Urinary bladder (tissue), 4 donors: Measurements from ENCODE around the gene NUP54. TPM values are rescaled to one million over a fixed set of nuclear protein-coding genes. Genes with fewer than 3 reads are reported as not detected.

ENCODE experiments used
- DNase-seq: peaks from one replicate; pipeline ENCODE4 v3.0.0-alpha.2; 2015; ENCODE audit errors: extremely low spot score
- H3K27ac ChIP-seq: one replicate; pipeline ENCODE4 v1.5.1; 2013; ENCODE audit warnings: low read depth, mild to moderate bottlenecking, moderate library complexity
- H3K36me3 ChIP-seq: one replicate; pipeline ENCODE4 v1.6.1; 2013; ENCODE audit warnings: mild to moderate bottlenecking, moderate library complexity; ENCODE audit not compliant: insufficient read depth
- H3K4me1 ChIP-seq: one replicate; pipeline ENCODE4 v1.6.1; 2013; ENCODE audit warnings: mild to moderate bottlenecking, moderate library complexity; ENCODE audit not compliant: insufficient read depth
- H3K4me3 ChIP-seq: one replicate; pipeline ENCODE4 v1.5.1; 2013; ENCODE audit warnings: low read depth, low read length
- WGBS: extraction: QIAGEN DNeasy Blood & Tissue Kit; methylation state at CpG from one replicate; pipeline ENCODE4 v1.1.7; 2013; 5-methylcytosine and 5-hydroxymethylcytosine counted together
- polyA plus RNA-seq: library from polyadenylated mRNA; stranded (reverse); fragments of 200-250 nt; gene quantifications from one replicate; pipeline ENCODE4 v1.2.3, GENCODE V29; 2013
- total RNA-seq: library from RNA; depleted of rRNA; stranded (reverse); fragments of >200 nt; gene quantifications from one replicate; pipeline ENCODE4 v1.2.3, GENCODE V29; 2014
- donor health status: healthy with polysubstance abuse.
- donor health status: healthy.

NUP54 gene
- total and polyA plus RNA-seq, 2 donors: 25.1 to 94.5 TPM

- DNase-seq: no peak
- Histone ChIP-seq H3K36me3 (no peaks in the 10 kb centered on the region), H3K4me3 (no peak overlapping the region), H3K27ac (no peak overlapping the region), H3K4me1 (no peaks in the 10 kb centered on the region)
- 100% methylated on average over 1 of the region's 1 CpG for WGBS
Observed at GRCh38 chr4:76116821-76117220, 31.4 kb downstream of the NUP54 start.

GRCh38 chr4:76108467-76109181, 39.6 kb downstream of the NUP54 start:
- DNase-seq: no peak
- no peak overlapping the region for H3K27ac ChIP-seq
- WGBS: 61% methylated on average over 5 of the region's 5 CpGs
- H3K36me3 ChIP-seq: no peaks in the 10 kb centered on the region
- no peaks in the 10 kb centered on the region for H3K4me1 ChIP-seq
- no peak overlapping the region for H3K4me3 ChIP-seq

GRCh38 chr4:76106442-76106841, 41.8 kb downstream of the NUP54 start:
- H3K4me3 ChIP-seq: no peak overlapping the region
- H3K4me1 ChIP-seq: no peaks in the 10 kb centered on the region
- no peak for DNase-seq
- H3K27ac ChIP-seq: no peak overlapping the region
- WGBS: 59% methylated on average over 4 of the region's 4 CpGs
- H3K36me3 ChIP-seq: no peaks in the 10 kb centered on the region

GRCh38 chr4:76105652-76106051, 42.5 kb downstream of the NUP54 start:
- Histone ChIP-seq H3K4me1 (no peaks in the 10 kb centered on the region), H3K36me3 (no peaks in the 10 kb centered on the region), H3K4me3 (no peak overlapping the region), H3K27ac (no peak overlapping the region)
- WGBS: 58% methylated on average over 3 of the region's 3 CpGs
- no peak for DNase-seq

GRCh38 chr4:76096076-76096475, 52.1 kb downstream of the NUP54 start:
- H3K4me3 ChIP-seq: no peak overlapping the region
- no peaks in the 10 kb centered on the region for H3K36me3 ChIP-seq
- 93% methylated on average over 3 of the region's 3 CpGs for whole genome bisulfite sequencing
- no peak overlapping the region for H3K27ac ChIP-seq
- no peaks in the 10 kb centered on the region for H3K4me1 ChIP-seq
- no peak for DNase-seq

GRCh38 chr4:76095568-76095967, 52.6 kb downstream of the NUP54 start:
- no peak overlapping the region for H3K27ac ChIP-seq
- no peaks in the 10 kb centered on the region for H3K36me3 ChIP-seq
- no peaks in the 10 kb centered on the region for H3K4me1 ChIP-seq
- DNase-seq: no peak
- no peak overlapping the region for H3K4me3 ChIP-seq

- H3K36me3 ChIP-seq: no peaks in the 10 kb centered on the region
- WGBS: 77% methylated on average over 2 of the region's 2 CpGs
Observed at GRCh38 chr4:76091052-76091451, 57.1 kb downstream of the NUP54 start.

GRCh38 chr4:76090241-76090691, 57.9 kb downstream of the NUP54 start:
- WGBS: 35% methylated on average over 7 of the region's 7 CpGs
- no peaks in the 10 kb centered on the region for H3K36me3 ChIP-seq
- no peak overlapping the region for H3K27ac ChIP-seq
- DNase-seq: peak; percentile 58
- H3K4me3 ChIP-seq: no peak overlapping the region
- no peaks in the 10 kb centered on the region for H3K4me1 ChIP-seq

More at GRCh38 chr4:76091052-76091451, 57.1 kb downstream of the NUP54 start:
- Histone ChIP-seq H3K4me3 (no peak overlapping the region), H3K27ac (no peak overlapping the region), H3K4me1 (no peaks in the 10 kb centered on the region)
- no peak for DNase-seq

- WGBS: 86% methylated on average over 2 of the region's 2 CpGs
- H3K36me3 ChIP-seq: no peaks in the 10 kb centered on the region
- H3K4me3 ChIP-seq: no peak overlapping the region
- DNase-seq: no peak
- no peaks in the 10 kb centered on the region for H3K4me1 ChIP-seq
- no peak overlapping the region for H3K27ac ChIP-seq
Observed at GRCh38 chr4:76088719-76089118, 59.5 kb downstream of the NUP54 start.

- Histone ChIP-seq H3K27ac (no peak overlapping the region), H3K36me3 (no peaks in the 10 kb centered on the region), H3K4me1 (no peaks in the 10 kb centered on the region), H3K4me3 (no peak overlapping the region)
- WGBS: 27% methylated on average over 13 of the region's 13 CpGs
- DNase-seq: no peak
Observed at GRCh38 chr4:76087007-76087769, 61.0 kb downstream of the NUP54 start.

GRCh38 chr4:76084542-76084941, 63.7 kb downstream of the NUP54 start:
- H3K4me3 ChIP-seq: no peak overlapping the region
- no peaks in the 10 kb centered on the region for H3K4me1 ChIP-seq
- no peak overlapping the region for H3K27ac ChIP-seq
- H3K36me3 ChIP-seq: no peaks in the 10 kb centered on the region
- WGBS: 80% methylated on average over 1 of the region's 1 CpG
- DNase-seq: no peak

- H3K27ac ChIP-seq: no peak overlapping the region
Observed at GRCh38 chr4:76083386-76083988, 64.7 kb downstream of the NUP54 start.

GRCh38 chr4:76078033-76078613, 70.1 kb downstream of the NUP54 start:
- H3K4me3 ChIP-seq: no peak overlapping the region
- H3K4me1 ChIP-seq: no peaks in the 10 kb centered on the region
- H3K27ac ChIP-seq: no peak overlapping the region
- WGBS: 64% methylated on average over 4 of the region's 4 CpGs
- H3K36me3 ChIP-seq: no peaks in the 10 kb centered on the region
- DNase-seq: no peak

More at GRCh38 chr4:76083386-76083988, 64.7 kb downstream of the NUP54 start:
- no peak overlapping the region for H3K4me3 ChIP-seq
- WGBS: 76% methylated on average over 3 of the region's 3 CpGs
- no peak for DNase-seq
- no peaks in the 10 kb centered on the region for H3K36me3 ChIP-seq
- H3K4me1 ChIP-seq: no peaks in the 10 kb centered on the region
